Pancreas (tissue), 8 donors: Measurements from ENCODE around the gene CYP2C8. TPM values are rescaled to one million over a fixed set of nuclear protein-coding genes. Genes with fewer than 3 reads are reported as not detected.

Experiments
- polyA plus RNA-seq, 2 donors: library from polyadenylated mRNA; stranded (reverse); fragments of 200-250 nt; gene quantifications; one replicate each; pipeline ENCODE4 v1.2.3, GENCODE V29; 2013
- total RNA-seq, 6 donors: library from RNA; stranded (reverse); fragmentation: NEBNext Ultra II Directional in 4 of 6; extraction: Animal tissue kit (Norgen Biotek cat#: 25700) in 4 of 6; gene quantifications; one replicate each; pipeline versions ENCODE4 v1.2.1 to v1.2.4, GENCODE V29; 2021 to 2023
- donor health status: healthy with polysubstance abuse.
- donor health status: DM: no; HTN: no; CAD: no; lungs with moderate emphysema.
- donor health status: DM: no; HTN: no; CAD: no.
- donor health status: Bipolar disorder and iron deficiency.
- donor health status: DM: yes; HTN: yes; CAD: no.
- donor health status: DM: no; HTN: no; CAD: no.
- donor health status: DM: no; HTN: no; CAD: no.
- donor health status: DM: yes; HTN: yes; CAD: no.

Gene CYP2C8
- total and polyA plus RNA-seq, 8 donors, result 1.1 to 7.5 (median 3.0) TPM

Other genes with a start within 250 kb of the CYP2C8 start
- 1 to 10 TPM in 1 of 6 donors, under 1 TPM in 4, not detected in 1; 0.23 to 1.4 (median 0.28) TPM for gene CYP2C9, start 130.8 kb downstream of the CYP2C8 start, total RNA-seq
- gene CYP2C9, start 130.8 kb downstream of the CYP2C8 start, polyA plus RNA-seq, result under 1 TPM; 0.11 to 0.89 TPM
- gene ACSM6, start 124.7 kb upstream of the CYP2C8 start, total RNA-seq, result 1 to 10 TPM in 5 of 6 donors, under 1 TPM in 1; 0.51 to 4.3 (median 1.8) TPM
- 1 to 10 TPM in 1 of 2 donors, under 1 TPM in 1; 0.87 to 1.6 TPM for gene ACSM6, start 124.7 kb upstream of the CYP2C8 start, polyA plus RNA-seq
- gene PDLIM1, start 221.5 kb upstream of the CYP2C8 start, total RNA-seq, result 100 to 1,000 TPM in 1 of 6 donors, 10 to 100 TPM in 5; 44.1 to 120 (median 53.1) TPM
- 10 to 100 TPM; 54.5 to 98.4 TPM for gene PDLIM1, start 221.5 kb upstream of the CYP2C8 start, polyA plus RNA-seq